Astrocyte (in vitro differentiated cells and primary cell): ENCODE measurements around the gene CCR5. TPM values are rescaled to one million over a fixed set of nuclear protein-coding genes. Genes with fewer than 3 reads are reported as not detected.

Experiments
- DNase-seq: peaks from one replicate; pipeline ENCODE4 v3.0.0-alpha.2; 2010; ENCODE audit warnings: low read depth
- FAIRE-seq: peaks from 2 replicates; lab custom pipeline; 2011; peaks lifted over from hg19 to GRCh38; lab: Jason Lieb, UNC
- H2AFZ ChIP-seq: 2 replicates; pipeline ENCODE4 v1.6.0; 2012; ENCODE audit warnings: low read depth, low read length, inconsistent platforms
- H3K27ac ChIP-seq: 2 replicates; pipeline ENCODE4 v1.5.1; 2011; ENCODE audit warnings: low read depth, low read length, inconsistent platforms
- H3K27me3 ChIP-seq: 2 replicates; pipeline ENCODE4 v1.6.0; 2011; ENCODE audit warnings: low read length, inconsistent platforms; ENCODE audit not compliant: insufficient read depth
- H3K36me3 ChIP-seq: 2 replicates; pipeline ENCODE4 v1.5.1; 2011; ENCODE audit warnings: low read length, inconsistent platforms; ENCODE audit not compliant: insufficient read depth
- H3K4me1 ChIP-seq: 2 replicates; pipeline ENCODE4 v1.5.1; 2011; ENCODE audit warnings: low read length, inconsistent platforms; ENCODE audit not compliant: insufficient read depth
- H3K4me2 ChIP-seq: 2 replicates; pipeline ENCODE4 v1.6.0; 2012; ENCODE audit warnings: low read length, inconsistent platforms
- H3K4me3 ChIP-seq: 2 replicates; pipeline ENCODE4 v1.5.1; 2011; ENCODE audit warnings: low read depth, mild to moderate bottlenecking, low read length, inconsistent platforms; ENCODE audit not compliant: insufficient read depth
- H3K79me2 ChIP-seq: 2 replicates; pipeline ENCODE4 v1.6.0; 2012; ENCODE audit warnings: mild to moderate bottlenecking, low read length, inconsistent platforms; ENCODE audit not compliant: insufficient read depth
- H3K9ac ChIP-seq: 2 replicates; pipeline ENCODE4 v1.6.0; 2012; ENCODE audit warnings: mild to moderate bottlenecking, low read length, inconsistent platforms
- H3K9me3 ChIP-seq: 2 replicates; pipeline ENCODE4 v1.5.1; 2012; ENCODE audit warnings: low read depth, mild to moderate bottlenecking, low read length, inconsistent platforms; ENCODE audit not compliant: insufficient read depth
- H4K20me1 ChIP-seq: 2 replicates; pipeline ENCODE4 v1.6.0; 2012; ENCODE audit warnings: low read length, inconsistent platforms; ENCODE audit not compliant: insufficient read depth
- H3K27ac Mint-ChIP-seq: one replicate; pipeline ENCODE4 v1.8.0; 2021; ENCODE audit warnings: mild to moderate bottlenecking, mixed read lengths; ENCODE audit not compliant: unreplicated experiment
- H3K27me3 Mint-ChIP-seq: one replicate; pipeline ENCODE4 v1.8.0; 2021; ENCODE audit warnings: low read depth, mixed read lengths; ENCODE audit not compliant: unreplicated experiment
- H3K36me3 Mint-ChIP-seq: one replicate; pipeline ENCODE4 v1.8.0; 2021; ENCODE audit warnings: low read depth, mixed read lengths; ENCODE audit not compliant: unreplicated experiment
- H3K4me1 Mint-ChIP-seq: one replicate; pipeline ENCODE4 v1.8.0; 2021; ENCODE audit warnings: low read depth, mixed read lengths; ENCODE audit not compliant: unreplicated experiment
- H3K4me3 Mint-ChIP-seq: one replicate; pipeline ENCODE4 v1.8.0; 2021; ENCODE audit warnings: mild to moderate bottlenecking, moderate library complexity, mixed read lengths; ENCODE audit not compliant: unreplicated experiment
- H3K9me3 Mint-ChIP-seq: one replicate; pipeline ENCODE4 v1.8.0; 2021; ENCODE audit warnings: mild to moderate bottlenecking, mixed read lengths; ENCODE audit not compliant: unreplicated experiment
- CTCF ChIP-seq: IDR thresholded peaks from 2 replicates; pipeline ENCODE4 v1.5.1; 2011; ENCODE audit warnings: low read depth, mild to moderate bottlenecking, inconsistent platforms, low read length, moderate library complexity; ENCODE audit not compliant: insufficient read depth
- EZH2 ChIP-seq: IDR thresholded peaks from 2 replicates; pipeline ENCODE4 v1.6.1; 2012; ENCODE audit warnings: mild to moderate bottlenecking, low read length, inconsistent platforms; ENCODE audit not compliant: insufficient read depth
- total RNA-seq: library from RNA; stranded (reverse); gene quantifications from 2 replicates; pipeline ENCODE4 v1.2.1, GENCODE V29; 2021

Gene CCR5
- total RNA-seq, 1 donor from 2014 or later, result not detected

- no peaks in the 10 kb centered on the region for H3K9me3 ChIP-seq
- no peaks in the 10 kb centered on the region for H3K36me3 Mint-ChIP-seq
- H3K4me2 ChIP-seq, result no peak overlapping the region
- no peak overlapping the region for H3K27ac Mint-ChIP-seq
- H3K9ac ChIP-seq, result no peak overlapping the region
- no peaks in the 10 kb centered on the region for H3K27me3 ChIP-seq
- TF ChIP-seq CTCF, result no peak
- no peak for TF ChIP-seq EZH2
- H3K79me2 ChIP-seq, result no peaks in the 10 kb centered on the region
- FAIRE-seq (no peak), DNase-seq (peak; percentile 20)
- H3K27me3 Mint-ChIP-seq, result peaks cover 3% of the 10 kb centered on the region
- peaks cover 31% of the 10 kb centered on the region for H3K4me1 ChIP-seq
- no peak overlapping the region for H2AFZ ChIP-seq
- H3K4me3 Mint-ChIP-seq, result no peak overlapping the region
- no peak overlapping the region for H3K27ac ChIP-seq
- H4K20me1 ChIP-seq, result no peaks in the 10 kb centered on the region
- no peaks in the 10 kb centered on the region for H3K9me3 Mint-ChIP-seq
- H3K4me1 Mint-ChIP-seq, result peaks cover 33% of the 10 kb centered on the region
- no peaks in the 10 kb centered on the region for H3K36me3 ChIP-seq
- no peak overlapping the region for H3K4me3 ChIP-seq
These were observed 39.9 kb downstream of the CCR5 start for GRCh38 chr3:46410669-46411068.

GRCh38 chr3:46411271-46411670 lies 40.5 kb downstream of the CCR5 start:
- Histone ChIP-seq H3K9ac (no peak overlapping the region), H3K4me2 (no peak overlapping the region), H3K36me3 (no peaks in the 10 kb centered on the region), H3K9me3 (no peaks in the 10 kb centered on the region), H3K27me3 (no peaks in the 10 kb centered on the region), H3K4me1 (peaks cover 30% of the 10 kb centered on the region), H3K4me3 (no peak overlapping the region), H4K20me1 (no peaks in the 10 kb centered on the region), H2AFZ (no peak overlapping the region), H3K79me2 (no peaks in the 10 kb centered on the region), H3K27ac (no peak overlapping the region)
- DNase-seq (no peak), FAIRE-seq (no peak)
- Mint-ChIP-seq H3K36me3 (no peaks in the 10 kb centered on the region), H3K9me3 (no peaks in the 10 kb centered on the region), H3K27ac (no peak overlapping the region), H3K4me3 (no peak overlapping the region), H3K4me1 (peaks cover 31% of the 10 kb centered on the region), H3K27me3 (peaks cover 8% of the 10 kb centered on the region)
- TF ChIP-seq CTCF (peak; percentile 12), EZH2 (no peak)

GRCh38 chr3:46412786-46413298 lies 42.1 kb downstream of the CCR5 start:
- H4K20me1 ChIP-seq, result no peaks in the 10 kb centered on the region
- TF ChIP-seq EZH2 (no peak), CTCF (no peak)

More at GRCh38 chr3:46412786-46413298, 42.1 kb downstream of the CCR5 start:
- Mint-ChIP-seq H3K4me3 (no peak overlapping the region), H3K27me3 (peaks cover 8% of the 10 kb centered on the region), H3K9me3 (no peaks in the 10 kb centered on the region), H3K27ac (no peak overlapping the region), H3K36me3 (no peaks in the 10 kb centered on the region), H3K4me1 (peaks cover 20% of the 10 kb centered on the region)
- H2AFZ ChIP-seq, result no peak overlapping the region
- no peaks in the 10 kb centered on the region for H3K79me2 ChIP-seq
- H3K9ac ChIP-seq, result no peak overlapping the region
- DNase-seq, result no peak
- no peak overlapping the region for H3K27ac ChIP-seq
- H3K27me3 ChIP-seq, result no peaks in the 10 kb centered on the region
- no peaks in the 10 kb centered on the region for H3K9me3 ChIP-seq
- H3K4me2 ChIP-seq, result no peak overlapping the region
- H3K4me3 ChIP-seq, result no peak overlapping the region
- peaks cover 15% of the 10 kb centered on the region for H3K4me1 ChIP-seq
- no peak for FAIRE-seq
- no peaks in the 10 kb centered on the region for H3K36me3 ChIP-seq
